TTC549 (cell line): ENCODE measurements around the gene ITPRID1.

Source experiments
- FAIRE-seq: peaks from 2 replicates; lab custom pipeline; 2012; peaks lifted over from hg19 to GRCh38; lab: Jason Lieb, UNC

ITPRID1 gene

GRCh38 chr7:31633894-31634494 lies 120.1 kb downstream of the ITPRID1 start:
- FAIRE-seq: no peak

- no peak for FAIRE-seq
Observed at GRCh38 chr7:31640381-31640780, 126.5 kb downstream of the ITPRID1 start.

GRCh38 chr7:31642681-31643115 lies 128.8 kb downstream of the ITPRID1 start:
- no peak for FAIRE-seq

GRCh38 chr7:31646942-31647341 lies 133.1 kb downstream of the ITPRID1 start:
- FAIRE-seq: no peak

- no peak for FAIRE-seq
Observed at GRCh38 chr7:31647511-31647910, 133.6 kb downstream of the ITPRID1 start.

- no peak for FAIRE-seq
Observed at GRCh38 chr7:31648288-31648687, 134.4 kb downstream of the ITPRID1 start.

- FAIRE-seq: no peak
Observed at GRCh38 chr7:31648880-31649279, 135.0 kb downstream of the ITPRID1 start.

GRCh38 chr7:31651234-31652062 lies 137.6 kb downstream of the ITPRID1 start:
- FAIRE-seq: no peak

- FAIRE-seq: no peak
Observed at GRCh38 chr7:31652063-31652326, 138.1 kb downstream of the ITPRID1 start.

- FAIRE-seq: no peak
Observed at GRCh38 chr7:31663072-31663471, 149.2 kb downstream of the ITPRID1 start.

GRCh38 chr7:31664890-31665289 lies 151.0 kb downstream of the ITPRID1 start:
- no peak for FAIRE-seq

- no peak for FAIRE-seq
Observed at GRCh38 chr7:31665546-31665945, 151.7 kb downstream of the ITPRID1 start.

GRCh38 chr7:31669461-31669860 lies 155.6 kb downstream of the ITPRID1 start:
- no peak for FAIRE-seq

- no peak for FAIRE-seq
Observed at GRCh38 chr7:31679574-31680305, 165.8 kb downstream of the ITPRID1 start.

- FAIRE-seq: no peak
Observed at GRCh38 chr7:31683445-31684225, 169.7 kb downstream of the ITPRID1 start.

- no peak for FAIRE-seq
Observed at GRCh38 chr7:31687024-31687748, 173.3 kb downstream of the ITPRID1 start, which contains the start of gene PPP1R17. PPP1R17 (plus strand) TSS chr7:31687215; CDS start chr7:31692442, 5,227 bp downstream.

GRCh38 chr7:31688372-31688771 lies 174.5 kb downstream of the ITPRID1 start:
- FAIRE-seq: no peak

GRCh38 chr7:31688996-31689395 lies 175.1 kb downstream of the ITPRID1 start:
- FAIRE-seq: no peak

GRCh38 chr7:31690935-31691334 lies 177.0 kb downstream of the ITPRID1 start:
- no peak for FAIRE-seq

GRCh38 chr7:31692451-31692850 lies 178.6 kb downstream of the ITPRID1 start:
- FAIRE-seq: no peak

- FAIRE-seq: no peak
Observed at GRCh38 chr7:31692871-31693270, 179.0 kb downstream of the ITPRID1 start.
